WTC11 (cell line): ENCODE data around the gene SPIRE2. TPM values are rescaled to one million over a fixed set of nuclear protein-coding genes. Genes with fewer than 3 reads are reported as not detected.

Source experiments
- ATAC-seq: fragments of 200-7000 bp; cut with Tn5 transposase; 2 replicates; pipeline ENCODE4 v1.10.0; 2021; ENCODE audit warnings: mild to moderate bottlenecking, moderate library complexity
- CTCF ChIA-PET: fragments of 300-600 bp; sonication (Branson Sonifier 250); formaldehyde crosslinking; loops from one replicate; lab custom pipeline; 2021; ENCODE audit warnings: antibody characterized with exemption; lab: Charles Lee
- POLR2A ChIA-PET: fragments of 350-600 bp; sonication (Branson Sonifier 250); formaldehyde crosslinking; loops from one replicate; lab custom pipeline; 2021; ENCODE audit warnings: antibody characterized with exemption; lab: Charles Lee
- DNase-seq: peaks from one replicate; pipeline ENCODE4 v3.0.0; 2021; ENCODE audit warnings: low spot score
- H3K27ac Mint-ChIP-seq: 2 replicates; pipeline ENCODE4 v1.8.0; 2021; ENCODE audit warnings: mixed read lengths
- H3K27me3 Mint-ChIP-seq: 2 replicates; pipeline ENCODE4 v1.8.0; 2021; ENCODE audit warnings: low read depth, mild to moderate bottlenecking, moderate library complexity, mixed read lengths
- H3K36me3 Mint-ChIP-seq: 2 replicates; pipeline ENCODE4 v1.8.0; 2021; ENCODE audit warnings: mixed read lengths
- H3K4me1 Mint-ChIP-seq: 2 replicates; pipeline ENCODE4 v1.8.0; 2022; ENCODE audit warnings: mixed read lengths
- H3K4me3 Mint-ChIP-seq: 2 replicates; pipeline ENCODE4 v1.8.0; 2021; ENCODE audit warnings: mild to moderate bottlenecking, moderate library complexity, mixed read lengths
- H3K9me3 Mint-ChIP-seq: 2 replicates; pipeline ENCODE4 v1.8.0; 2021; ENCODE audit warnings: mixed read lengths
- AFF4 ChIP-seq: sonication (generic); formaldehyde crosslinking; IDR thresholded peaks from 2 replicates; pipeline ENCODE4 v1.8.1; 2023; ENCODE audit warnings: mild to moderate bottlenecking, missing genetic modification reagents, borderline replicate concordance
- ARID4B ChIP-seq: sonication (generic); formaldehyde crosslinking; IDR thresholded peaks from 2 replicates; pipeline ENCODE4 v1.8.0; 2023; ENCODE audit warnings: missing genetic modification reagents, mild to moderate bottlenecking, borderline replicate concordance
- CREB1 ChIP-seq: sonication (generic); formaldehyde crosslinking; IDR thresholded peaks from 2 replicates; pipeline ENCODE4 v1.8.0; 2023; ENCODE audit warnings: mild to moderate bottlenecking, missing genetic modification reagents
- E2F4 ChIP-seq: sonication (generic); formaldehyde crosslinking; IDR thresholded peaks from 2 replicates; pipeline ENCODE4 v1.8.1; 2022; ENCODE audit warnings: low read depth, mild to moderate bottlenecking, moderate library complexity, missing genetic modification reagents, borderline replicate concordance
- HMGA2 ChIP-seq: fragments of 250-450 bp; sonication (Bioruptor Pico); IDR thresholded peaks from 2 replicates; pipeline ENCODE4 v1.4.0; 2021; ENCODE audit warnings: mild to moderate bottlenecking, moderate library complexity
- MAX ChIP-seq: sonication (generic); formaldehyde crosslinking; IDR thresholded peaks from 2 replicates; pipeline ENCODE4 v1.8.0; 2022; ENCODE audit warnings: mild to moderate bottlenecking, missing genetic modification reagents
- NFE2L1 ChIP-seq: sonication (generic); formaldehyde crosslinking; IDR thresholded peaks from 2 replicates; pipeline ENCODE4 v1.8.1; 2023; ENCODE audit warnings: missing genetic modification reagents
- NFYB ChIP-seq: sonication (generic); formaldehyde crosslinking; conservative IDR thresholded peaks from 2 replicates; pipeline ENCODE4 v1.8.0; 2022; ENCODE audit warnings: low read depth, missing genetic modification reagents
- NR1H2 ChIP-seq: sonication (generic); formaldehyde crosslinking; IDR thresholded peaks from 2 replicates; pipeline ENCODE4 v1.9.0; 2021; ENCODE audit warnings: mild to moderate bottlenecking, moderate library complexity, missing genetic modification reagents
- NR3C1 ChIP-seq: sonication (generic); formaldehyde crosslinking; conservative IDR thresholded peaks from 2 replicates; pipeline ENCODE4 v1.8.1; 2023; ENCODE audit warnings: low read depth, mild to moderate bottlenecking, missing genetic modification reagents
- RELA ChIP-seq: sonication (generic); formaldehyde crosslinking; IDR thresholded peaks from 2 replicates; pipeline ENCODE4 v1.8.1; 2022; ENCODE audit warnings: missing genetic modification reagents, mild to moderate bottlenecking, borderline replicate concordance
- SOX15 ChIP-seq: fragments of 250-450 bp; sonication (Bioruptor Pico); IDR thresholded peaks from 2 replicates; pipeline ENCODE4 v1.9.0; 2021; ENCODE audit warnings: mild to moderate bottlenecking
- ZNF232 ChIP-seq: sonication (generic); formaldehyde crosslinking; IDR thresholded peaks from 2 replicates; pipeline ENCODE4 v1.8.0; 2022; ENCODE audit warnings: mild to moderate bottlenecking, missing genetic modification reagents
- ZNF423 ChIP-seq: fragments of 250-450 bp; sonication (Bioruptor Pico); IDR thresholded peaks from 2 replicates; pipeline ENCODE4 v2.1.2; 2022; ENCODE audit warnings: mild to moderate bottlenecking, moderate library complexity
- ZNF671 ChIP-seq: fragments of 250-450 bp; sonication (Bioruptor Pico); IDR thresholded peaks from 2 replicates; pipeline ENCODE4 v1.8.0; 2021; ENCODE audit warnings: mild to moderate bottlenecking
- total RNA-seq: library from RNA; stranded (reverse); gene quantifications from 3 replicates; pipeline ENCODE4 v1.2.3, GENCODE V29; 2021
- TF ChIP-seq, protein P1 (sequence below): sonication (generic); formaldehyde crosslinking; IDR thresholded peaks from 2 replicates; pipeline ENCODE4 v1.8.1; 2023; ENCODE audit warnings: mild to moderate bottlenecking, missing genetic modification reagents, moderate library complexity

Gene SPIRE2
- total RNA-seq, 1 experiment from 2014 or later: 19.7 TPM

DNA sequence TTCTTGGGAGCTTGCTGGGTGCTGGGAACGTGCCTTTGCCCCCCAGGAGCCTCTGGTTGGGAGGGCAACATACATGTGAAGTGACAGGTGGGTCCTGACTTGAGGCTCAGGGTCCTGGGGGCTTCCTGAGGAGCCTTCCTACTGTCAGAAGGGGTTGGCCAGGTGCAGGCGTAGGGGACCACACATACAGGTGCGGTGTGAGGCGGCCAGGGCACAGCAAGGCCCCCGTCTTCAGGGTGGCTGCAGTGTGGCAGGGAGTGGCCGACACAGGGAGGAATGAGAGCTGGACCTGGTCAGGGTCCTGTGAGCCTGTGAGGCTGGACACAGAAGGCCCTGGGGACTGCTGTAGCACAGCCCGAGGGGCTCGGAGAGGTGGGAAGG, 55.8 kb downstream of the SPIRE2 start (continued):
- TF ChIP-seq E2F4 (CRISPR knock-in tag) (no peak), MAX (CRISPR knock-in tag) (no peak), NR3C1 (CRISPR knock-in tag) (no peak), ARID4B (no peak)

DNA sequence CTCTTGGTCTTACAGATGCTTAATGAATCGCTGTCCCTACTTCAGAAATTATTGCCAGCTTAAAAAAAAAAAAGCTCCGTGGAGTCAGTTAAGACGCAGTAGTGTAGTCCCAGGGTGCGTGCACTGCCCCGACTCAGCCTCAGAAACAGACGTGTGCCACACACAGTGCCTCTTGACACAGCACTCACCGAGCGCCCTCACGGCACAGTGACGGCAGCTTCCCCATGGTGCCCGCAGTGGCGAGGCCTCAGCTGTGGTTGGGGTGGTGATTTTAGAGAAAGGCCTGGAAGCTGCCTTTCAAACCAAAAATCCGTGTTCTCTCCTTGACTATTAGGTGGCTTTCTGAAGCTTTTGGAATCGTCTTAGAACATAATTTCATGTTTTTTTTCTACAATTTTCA, 59.0 kb downstream of the SPIRE2 start:
- ATAC-seq (no peak), DNase-seq (no peak)
- H3K4me1 Mint-ChIP-seq: no peaks in the 10 kb centered on the region
- H3K27ac Mint-ChIP-seq: no peak overlapping the region
- CTCF ChIA-PET: interaction anchor here (1.2 kb wide), 1 partner anchor 23 kb away, joined by 6 read pairs; no protein-coding TSS in a partner anchor
- no peaks in the 10 kb centered on the region for H3K27me3 Mint-ChIP-seq
- TF ChIP-seq CREB1 (CRISPR knock-in tag) (no peak), ZNF423 (CRISPR knock-in tag) (no peak), ZNF232 (no peak), ZNF671 (CRISPR knock-in tag) (no peak), AFF4 (CRISPR knock-in tag) (no peak), HMGA2 (CRISPR knock-in tag) (no peak), NR1H2 (no peak), NFE2L1 (CRISPR knock-in tag) (no peak), RELA (CRISPR knock-in tag) (no peak), NFYB (CRISPR knock-in tag) (no peak), SOX15 (CRISPR knock-in tag) (no peak)
- TF ChIP-seq, protein P1, sequence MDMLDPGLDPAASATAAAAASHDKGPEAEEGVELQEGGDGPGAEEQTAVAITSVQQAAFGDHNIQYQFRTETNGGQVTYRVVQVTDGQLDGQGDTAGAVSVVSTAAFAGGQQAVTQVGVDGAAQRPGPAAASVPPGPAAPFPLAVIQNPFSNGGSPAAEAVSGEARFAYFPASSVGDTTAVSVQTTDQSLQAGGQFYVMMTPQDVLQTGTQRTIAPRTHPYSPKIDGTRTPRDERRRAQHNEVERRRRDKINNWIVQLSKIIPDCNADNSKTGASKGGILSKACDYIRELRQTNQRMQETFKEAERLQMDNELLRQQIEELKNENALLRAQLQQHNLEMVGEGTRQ: no peak
- peaks cover 53% of the 10 kb centered on the region for H3K36me3 Mint-ChIP-seq
- H3K4me3 Mint-ChIP-seq: no peak overlapping the region
- no peaks in the 10 kb centered on the region for H3K9me3 Mint-ChIP-seq
- POLR2A ChIA-PET: no interaction called here
